B cell (primary cell): ENCODE data around the gene MTX3.

Experiments
- EZH2 ChIP-seq: IDR thresholded peaks from 2 replicates; pipeline ENCODE4 v1.6.1; 2012; ENCODE audit warnings: borderline replicate concordance, low read depth, mild to moderate bottlenecking, moderate library complexity, low read length; ENCODE audit not compliant: insufficient read depth, poor library complexity, severe bottlenecking
- TF ChIP-seq, protein P1 (sequence below): fragments of 200-600 bp; IDR thresholded peaks from one replicate; pipeline ENCODE4 v1.8.0; 2022; ENCODE audit warnings: antibody characterized with exemption, mild to moderate bottlenecking

DNA sequence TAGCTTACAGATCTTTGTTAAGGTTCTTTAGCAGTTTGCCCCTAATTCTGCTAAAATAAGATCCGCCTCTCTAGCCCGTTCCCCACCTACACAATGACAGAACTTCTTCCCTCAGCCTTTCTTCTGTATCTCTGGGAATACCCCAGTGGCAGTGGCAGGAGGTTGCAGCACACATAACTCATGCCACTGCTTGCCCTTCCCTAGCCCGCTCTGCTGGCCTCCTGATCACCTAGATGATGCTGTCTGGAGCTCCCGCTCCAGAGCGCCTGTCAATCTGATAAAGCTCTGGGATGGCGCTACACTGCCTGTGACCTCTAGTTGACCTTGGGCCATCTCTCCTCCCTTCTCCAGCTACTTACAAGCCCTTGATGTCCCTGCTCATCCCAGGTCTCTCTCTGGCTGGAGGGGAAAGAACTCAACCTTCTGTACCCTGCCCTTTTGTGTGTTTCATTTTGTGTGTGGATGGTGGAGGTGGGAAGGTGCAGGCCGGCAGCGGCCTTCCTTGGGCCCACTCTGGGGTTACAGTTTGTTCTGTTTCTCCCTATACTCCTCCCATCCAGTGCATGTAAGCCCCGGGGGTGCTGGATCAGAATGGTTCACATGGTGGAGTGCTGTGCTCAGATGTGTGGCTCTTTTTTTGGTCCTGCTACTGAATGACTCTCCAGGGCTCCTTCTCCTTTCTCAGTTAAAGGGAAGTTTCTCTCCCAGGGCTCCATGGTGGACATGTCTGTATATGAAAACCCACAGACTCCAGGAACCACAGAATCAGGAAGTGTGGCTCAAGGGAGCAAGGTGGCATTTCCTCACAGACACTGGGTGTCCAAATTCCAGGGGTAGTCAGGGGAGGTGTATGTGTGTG lies 29.1 kb downstream of the MTX3 start:
- TF ChIP-seq, protein P1, sequence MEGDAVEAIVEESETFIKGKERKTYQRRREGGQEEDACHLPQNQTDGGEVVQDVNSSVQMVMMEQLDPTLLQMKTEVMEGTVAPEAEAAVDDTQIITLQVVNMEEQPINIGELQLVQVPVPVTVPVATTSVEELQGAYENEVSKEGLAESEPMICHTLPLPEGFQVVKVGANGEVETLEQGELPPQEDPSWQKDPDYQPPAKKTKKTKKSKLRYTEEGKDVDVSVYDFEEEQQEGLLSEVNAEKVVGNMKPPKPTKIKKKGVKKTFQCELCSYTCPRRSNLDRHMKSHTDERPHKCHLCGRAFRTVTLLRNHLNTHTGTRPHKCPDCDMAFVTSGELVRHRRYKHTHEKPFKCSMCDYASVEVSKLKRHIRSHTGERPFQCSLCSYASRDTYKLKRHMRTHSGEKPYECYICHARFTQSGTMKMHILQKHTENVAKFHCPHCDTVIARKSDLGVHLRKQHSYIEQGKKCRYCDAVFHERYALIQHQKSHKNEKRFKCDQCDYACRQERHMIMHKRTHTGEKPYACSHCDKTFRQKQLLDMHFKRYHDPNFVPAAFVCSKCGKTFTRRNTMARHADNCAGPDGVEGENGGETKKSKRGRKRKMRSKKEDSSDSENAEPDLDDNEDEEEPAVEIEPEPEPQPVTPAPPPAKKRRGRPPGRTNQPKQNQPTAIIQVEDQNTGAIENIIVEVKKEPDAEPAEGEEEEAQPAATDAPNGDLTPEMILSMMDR, result no peak
- TF ChIP-seq EZH2, result no peak
